Activated naive CD8-positive, alpha-beta T cell treated with anti-CD3 and anti-CD28 coated beads, Interleukin-2, amount 50 U/mL, for 16 hours (primary cell): ENCODE data around the gene ABCF2.

ENCODE experiments used
- DNase-seq: peaks from one replicate; pipeline ENCODE4 v3.0.0-alpha.2; 2020; ENCODE audit warnings: low read depth, low spot score

Gene ABCF2

GRCh38 chr7:151225948-151226510 is 976 bp downstream of the ABCF2 start:
- no peak for DNase-seq

DNA sequence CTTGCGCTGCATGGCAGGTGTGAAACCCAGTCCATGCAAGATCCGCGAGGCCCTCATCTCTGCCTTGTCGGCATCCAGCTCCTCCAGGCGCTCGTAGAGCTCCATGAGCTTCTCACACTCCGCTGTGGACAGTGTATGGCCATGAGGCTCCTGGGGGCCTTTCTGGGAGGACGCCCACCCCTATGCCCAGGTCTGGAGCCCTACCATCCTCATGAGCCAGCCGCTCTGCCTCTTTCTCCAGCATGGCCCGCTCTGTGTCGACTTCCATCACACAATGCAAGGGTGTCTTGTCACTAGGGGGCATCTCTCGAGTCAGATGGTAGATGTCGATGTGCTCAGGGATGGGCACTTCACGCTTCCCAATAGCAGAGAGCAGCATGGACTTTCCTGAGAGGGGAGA is 3.3 kb downstream of the ABCF2 start:
- no peak for DNase-seq

- no peak for DNase-seq
These were observed 8.8 kb downstream of the ABCF2 start for GRCh38 chr7:151218170-151218569.

GRCh38 chr7:151215396-151215795 is 11.6 kb downstream of the ABCF2 start:
- DNase-seq, result no peak

- no peak for DNase-seq
These were observed 13.2 kb downstream of the ABCF2 start for GRCh38 chr7:151213826-151214225.

DNA sequence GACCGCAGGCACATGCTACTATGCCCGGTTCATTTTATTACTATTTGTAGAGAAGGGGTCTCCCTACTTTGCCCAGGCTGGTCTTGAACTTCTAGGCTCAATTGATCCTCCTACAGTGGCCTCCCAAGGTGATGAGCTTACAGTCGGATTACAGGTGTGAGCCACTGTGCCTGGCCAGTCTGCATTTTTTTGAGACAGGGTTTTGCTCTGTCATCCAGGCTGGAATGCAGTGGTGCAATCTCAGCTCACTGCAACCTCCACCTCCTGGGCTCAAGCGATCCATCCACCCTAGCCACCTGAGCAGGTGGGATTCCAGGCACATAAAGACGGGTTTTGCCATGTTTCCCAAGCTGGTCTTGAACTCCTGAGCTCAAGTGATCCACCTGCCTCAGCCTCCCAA is 14.4 kb downstream of the ABCF2 start:
- no peak for DNase-seq

DNA sequence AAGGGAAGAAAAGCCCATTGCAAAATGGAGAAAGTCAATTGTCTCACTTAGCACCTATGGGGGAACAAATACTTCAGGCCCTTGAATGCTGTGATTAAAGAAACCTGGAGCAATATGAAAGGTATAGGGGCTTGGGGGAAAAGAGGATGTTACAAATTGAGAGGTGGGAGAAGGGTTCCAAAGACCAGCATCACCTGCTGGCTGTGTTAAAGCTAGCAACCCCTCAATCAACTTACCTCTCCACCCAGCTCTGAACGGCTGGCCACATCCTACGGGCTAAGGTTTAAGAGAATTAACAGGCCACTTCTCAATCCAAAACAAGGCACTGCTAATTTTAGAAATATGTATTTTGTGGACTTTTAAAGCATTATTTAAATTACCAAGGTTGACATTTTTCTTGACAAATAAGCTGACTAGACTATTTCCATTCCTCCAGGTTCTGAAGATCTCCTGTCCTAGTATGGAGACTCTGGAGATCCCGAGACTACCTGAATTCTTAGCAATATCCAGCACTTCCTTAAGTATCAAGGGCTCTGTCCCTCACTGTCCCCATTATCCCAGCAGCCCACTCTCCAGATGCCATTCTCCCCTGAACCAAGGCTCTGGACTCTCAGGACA is 15.7 kb downstream of the ABCF2 start:
- DNase-seq, result no peak

GRCh38 chr7:151210087-151210854 is 16.7 kb downstream of the ABCF2 start, which contains the start of gene H2BK1:
Gene H2BK1 (minus strand): TSS chr7:151210488. CDS start chr7:151210318, 170 bp downstream.
- DNase-seq, result no peak

DNA sequence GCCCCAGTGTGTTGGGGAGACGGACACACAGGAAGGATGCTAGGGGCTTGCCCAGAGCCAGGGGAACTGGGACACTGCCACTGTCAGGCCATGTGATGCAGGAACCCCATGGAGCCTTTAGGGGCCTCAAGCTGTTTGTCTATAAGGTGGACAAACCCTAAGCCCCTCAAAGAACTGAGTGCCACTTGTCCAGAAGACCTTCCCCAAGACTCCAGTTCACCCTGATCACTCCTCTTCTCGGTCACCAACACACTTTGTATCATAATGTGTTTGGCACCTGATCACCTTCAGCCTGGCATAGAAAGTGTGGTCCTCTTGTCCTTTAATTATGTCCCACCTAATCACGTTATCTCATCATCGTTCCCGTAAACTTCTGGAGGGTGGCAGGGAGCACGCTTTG is 17.4 kb downstream of the ABCF2 start:
- DNase-seq, result no peak

GRCh38 chr7:151208253-151208862 is 18.6 kb downstream of the ABCF2 start:
- no peak for DNase-seq

GRCh38 chr7:151207804-151208203 is 19.2 kb downstream of the ABCF2 start:
- no peak for DNase-seq

GRCh38 chr7:151207315-151207714 is 19.7 kb downstream of the ABCF2 start:
- no peak for DNase-seq

DNA sequence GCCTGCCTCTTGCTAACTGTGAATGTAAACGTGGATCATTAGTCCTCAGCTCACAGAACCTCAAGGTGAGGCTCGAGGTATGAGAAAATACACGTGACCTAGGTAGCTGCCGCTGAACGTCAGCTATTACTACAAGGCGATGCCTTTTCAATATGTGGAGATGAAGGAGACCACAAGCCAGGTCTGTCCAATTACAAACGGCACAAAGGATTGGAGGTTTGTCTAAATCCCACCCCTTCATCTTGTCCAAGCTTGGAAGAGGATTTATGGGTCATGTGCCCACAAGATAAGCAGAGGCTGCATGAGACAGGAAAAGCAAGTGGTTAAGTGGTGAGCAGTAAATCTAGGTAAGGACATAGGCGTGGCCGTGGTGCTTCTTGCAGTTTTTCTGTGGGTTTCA is 20.1 kb downstream of the ABCF2 start:
- DNase-seq, result no peak

DNA sequence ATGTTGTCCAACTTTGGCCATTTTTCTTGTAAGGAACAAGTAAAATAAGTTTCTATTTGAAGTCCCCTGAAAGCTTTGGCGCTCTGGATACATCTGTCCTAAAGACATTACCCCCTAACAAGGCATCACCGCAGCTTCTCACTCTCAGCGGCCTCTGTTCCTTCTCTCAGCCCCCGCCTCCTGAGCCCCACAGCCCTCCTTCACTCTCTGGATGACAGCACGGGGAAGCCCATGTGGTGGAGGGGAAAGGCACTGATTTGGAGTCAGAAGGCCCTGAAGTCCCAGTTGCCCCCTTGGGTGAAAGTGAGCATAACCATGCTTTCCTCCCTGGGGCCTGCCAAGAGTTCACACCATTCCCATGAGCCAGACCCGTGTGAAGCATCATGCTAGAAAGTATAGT is 21.3 kb downstream of the ABCF2 start:
- DNase-seq, result no peak

- no peak for DNase-seq
These were observed 22.5 kb downstream of the ABCF2 start for GRCh38 chr7:151204383-151205032.

DNA sequence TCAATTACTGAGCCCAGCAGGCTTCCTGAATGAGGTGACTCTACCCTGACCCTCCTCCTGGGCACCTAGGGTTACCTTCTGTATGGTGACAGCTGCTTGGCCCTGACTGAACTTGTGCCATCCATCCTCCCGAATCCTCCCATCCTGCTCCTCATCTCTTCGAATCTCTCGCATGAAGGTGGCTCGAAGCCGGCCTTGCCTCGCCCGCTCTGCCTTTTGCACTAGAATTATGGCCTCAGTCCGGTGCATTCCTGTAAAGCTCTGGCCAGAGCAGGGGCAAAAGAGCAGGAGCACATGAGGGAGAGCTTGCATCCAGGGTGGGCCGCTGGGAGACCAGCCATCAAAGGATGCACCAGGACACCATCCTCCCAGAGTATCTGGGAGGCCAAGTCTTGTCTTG is 24.2 kb downstream of the ABCF2 start:
- DNase-seq, result no peak

DNA sequence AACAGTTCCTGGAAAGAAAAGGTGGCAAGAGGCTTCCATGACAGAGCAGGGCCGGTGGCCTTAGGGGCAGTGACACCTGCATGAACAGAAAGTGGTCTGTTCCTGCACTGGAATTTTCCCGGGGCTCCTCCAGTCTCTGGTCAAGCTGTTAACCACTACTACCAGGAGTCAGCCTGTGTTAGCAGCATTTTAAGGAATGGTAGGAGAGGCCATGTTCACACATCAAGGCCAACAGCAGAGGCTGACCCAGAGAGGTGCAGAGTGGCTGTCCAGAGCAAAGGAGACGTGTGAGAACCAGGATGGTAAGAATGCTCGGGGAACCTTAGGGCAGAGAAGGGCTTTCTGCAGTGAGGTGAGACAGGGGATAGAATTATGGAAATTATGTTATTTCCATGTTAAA is 25.3 kb downstream of the ABCF2 start:
- DNase-seq, result no peak

DNA sequence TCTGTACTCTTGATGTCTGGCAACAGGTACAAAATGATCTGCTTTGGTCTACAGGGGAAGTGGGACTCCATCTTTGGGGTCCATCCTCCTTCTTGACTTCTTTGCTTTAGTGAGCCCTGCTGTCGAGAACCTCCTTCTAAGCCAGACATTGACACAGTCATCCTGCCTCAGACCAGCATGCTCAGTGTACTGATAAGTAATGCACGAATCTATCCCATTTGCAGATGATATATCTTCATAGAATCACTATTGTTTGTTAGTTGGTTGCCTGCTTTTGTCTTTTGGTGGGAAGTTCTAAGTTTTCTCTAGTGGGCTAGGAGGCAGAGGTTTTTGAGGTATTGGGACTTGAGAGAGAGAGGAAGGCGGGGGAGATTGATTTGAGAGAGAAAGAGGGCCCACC is 25.7 kb downstream of the ABCF2 start:
- DNase-seq, result no peak

- no peak for DNase-seq
These were observed 27.8 kb downstream of the ABCF2 start for GRCh38 chr7:151198945-151199848.

DNA sequence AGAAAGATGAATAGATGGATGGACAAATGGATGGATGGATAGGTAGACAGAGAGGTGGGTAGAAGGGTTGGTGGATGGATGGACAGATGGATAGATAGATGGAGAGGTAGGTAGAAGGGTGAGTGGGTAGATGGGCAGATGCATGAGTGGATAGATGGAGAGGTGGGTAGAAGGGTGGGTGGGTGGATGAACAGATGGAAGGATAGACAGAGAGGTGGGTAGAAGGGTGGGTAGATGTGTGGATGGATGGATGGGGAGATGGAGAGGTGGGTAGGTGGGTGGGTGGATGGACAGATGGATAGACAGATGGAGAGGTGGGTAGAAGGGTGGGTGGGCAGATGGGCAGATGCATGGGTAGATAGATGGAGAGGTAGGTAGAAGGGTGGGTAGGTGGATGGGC is 29.1 kb downstream of the ABCF2 start:
- DNase-seq, result no peak
